Activated CD8-positive, alpha-beta T cell treated with anti-CD3 and anti-CD28 coated beads, Interleukin-2, amount 10 ng/mL, durations not matched to agents 7 days and 5 days (primary cell): ENCODE data around the gene FERMT2. TPM values are rescaled to one million over a fixed set of nuclear protein-coding genes. Genes with fewer than 3 reads are reported as not detected.

ENCODE experiments used
- ATAC-seq: fragments of 150-1000 bp; cut with Tn5 transposase; one replicate; pipeline ENCODE4 v1.10.0; 2021; ENCODE audit warnings: moderate library complexity
- CTCF ChIA-PET: fragments of 350-600 bp; sonication (Branson Sonifier 250); formaldehyde crosslinking; loops from one replicate; lab custom pipeline; 2021; ENCODE audit warnings: antibody characterized with exemption; lab: Charles Lee
- POLR2A ChIA-PET: fragments of 350-600 bp; sonication (Branson Sonifier 250); formaldehyde crosslinking; loops from one replicate; lab custom pipeline; 2021; ENCODE audit warnings: antibody characterized with exemption; lab: Charles Lee
- DNase-seq: peaks from one replicate; pipeline ENCODE4 v3.0.0-alpha.2; 2020
- H3K27ac Mint-ChIP-seq: one replicate; pipeline ENCODE4 v1.8.0; 2021; ENCODE audit warnings: mild to moderate bottlenecking, mixed read lengths
- H3K27me3 Mint-ChIP-seq: one replicate; pipeline ENCODE4 v1.8.0; 2021; ENCODE audit warnings: low read depth, mixed read lengths
- H3K36me3 Mint-ChIP-seq: one replicate; pipeline ENCODE4 v1.8.0; 2021; ENCODE audit warnings: low read depth, mixed read lengths
- H3K4me1 Mint-ChIP-seq: one replicate; pipeline ENCODE4 v1.8.0; 2021; ENCODE audit warnings: low read depth, mixed read lengths
- H3K4me3 Mint-ChIP-seq: one replicate; pipeline ENCODE4 v1.8.0; 2021; ENCODE audit warnings: mild to moderate bottlenecking, mixed read lengths
- H3K9me3 Mint-ChIP-seq: one replicate; pipeline ENCODE4 v1.8.0; 2022; ENCODE audit warnings: mixed read lengths; ENCODE audit not compliant: insufficient read depth
- total RNA-seq, 2 experiments: library from RNA; stranded (reverse); gene quantifications; one replicate each; pipeline ENCODE4 v1.2.3, GENCODE V29; 2021

FERMT2 gene
- total RNA-seq, 2 experiments from 2014 or later = not detected

GRCh38 chr14:52960627-52961026, 9.8 kb upstream of the FERMT2 start:
- ChIA-PET POLR2A (no interaction called here), CTCF (interaction anchor here (0.7 to 2.7 kb wide), 20 partner anchors 8 to 345 kb away, joined by 3 to 35 read pairs (median 5); no protein-coding TSS in a partner anchor)
- no peak overlapping the region for H3K27ac Mint-ChIP-seq
- no peak for DNase-seq
- H3K36me3 Mint-ChIP-seq = no peaks in the 10 kb centered on the region
- H3K9me3 Mint-ChIP-seq = no peaks in the 10 kb centered on the region
- no peak for ATAC-seq
- H3K4me1 Mint-ChIP-seq = peaks cover 6% of the 10 kb centered on the region
- peaks cover 7% of the 10 kb centered on the region for H3K27me3 Mint-ChIP-seq
- no peak overlapping the region for H3K4me3 Mint-ChIP-seq

- Mint-ChIP-seq H3K4me3 (no peak overlapping the region), H3K27ac (no peak overlapping the region), H3K9me3 (no peaks in the 10 kb centered on the region), H3K36me3 (no peaks in the 10 kb centered on the region), H3K4me1 (peaks cover 14% of the 10 kb centered on the region), H3K27me3 (peaks cover 47% of the 10 kb centered on the region)
- ChIA-PET CTCF (interaction anchor here (0.6 kb wide), 1 partner anchor 206 kb away, joined by 3 read pairs; no protein-coding TSS in a partner anchor), POLR2A (no interaction called here)
- no peak for ATAC-seq
- no peak for DNase-seq
Measured at GRCh38 chr14:52954346-52955214, 3.7 kb upstream of the FERMT2 start.

- H3K27me3 Mint-ChIP-seq = peaks cover 63% of the 10 kb centered on the region
- peak overlapping the region; percentile 20 for H3K4me3 Mint-ChIP-seq
- POLR2A ChIA-PET = no interaction called here
- no peak overlapping the region for H3K27ac Mint-ChIP-seq
- H3K4me1 Mint-ChIP-seq = peaks cover 18% of the 10 kb centered on the region
- ATAC-seq = no peak
- H3K9me3 Mint-ChIP-seq = no peaks in the 10 kb centered on the region
- H3K36me3 Mint-ChIP-seq = no peaks in the 10 kb centered on the region
- CTCF ChIA-PET = interaction anchor here (0.8 to 2.2 kb wide), 3 partner anchors 9 to 373 kb away, joined by 3 to 11 read pairs (median 4); no protein-coding TSS in a partner anchor
- DNase-seq = no peak
Measured at GRCh38 chr14:52951681-52952554, 1.1 kb upstream of the FERMT2 start.

GRCh38 chr14:52950410-52950897, 396 bp downstream of the FERMT2 start:
- H3K4me3 Mint-ChIP-seq = peak overlapping the region; percentile 77
- ATAC-seq (peak; percentile 67), DNase-seq (no peak)
- CTCF ChIA-PET = interaction anchor here (1.4 kb wide), 1 partner anchor 12 kb away, joined by 4 read pairs; no protein-coding TSS in a partner anchor
- peaks cover 66% of the 10 kb centered on the region for H3K27me3 Mint-ChIP-seq
- H3K4me1 Mint-ChIP-seq = peaks cover 18% of the 10 kb centered on the region
- POLR2A ChIA-PET = no interaction called here
- H3K36me3 Mint-ChIP-seq = no peaks in the 10 kb centered on the region
- H3K9me3 Mint-ChIP-seq = no peaks in the 10 kb centered on the region
- no peak overlapping the region for H3K27ac Mint-ChIP-seq

GRCh38 chr14:52949711-52950409, 990 bp downstream of the FERMT2 start:
- ATAC-seq = no peak
- CTCF ChIA-PET = interaction anchor here (1.4 kb wide), 1 partner anchor 10 kb away, joined by 8 read pairs; no protein-coding TSS in a partner anchor

GRCh38 chr14:52949249-52949648, 1.6 kb downstream of the FERMT2 start:
- Mint-ChIP-seq H3K27me3 (peaks cover 64% of the 10 kb centered on the region), H3K4me3 (peak overlapping the region; percentile 77), H3K36me3 (no peaks in the 10 kb centered on the region), H3K4me1 (peaks cover 18% of the 10 kb centered on the region), H3K9me3 (no peaks in the 10 kb centered on the region), H3K27ac (no peak overlapping the region)
- no peak for DNase-seq
- POLR2A ChIA-PET = no interaction called here
- CTCF ChIA-PET = interaction anchor here (0.9 to 1.4 kb wide), 2 partner anchors 11 to 78 kb away, joined by 3 to 8 read pairs; no protein-coding TSS in a partner anchor
- no peak for ATAC-seq

More at GRCh38 chr14:52949711-52950409, 990 bp downstream of the FERMT2 start:
- peak overlapping the region; percentile 77 for H3K4me3 Mint-ChIP-seq
- DNase-seq = no peak
- H3K27ac Mint-ChIP-seq = no peak overlapping the region
- peaks cover 65% of the 10 kb centered on the region for H3K27me3 Mint-ChIP-seq
- POLR2A ChIA-PET = no interaction called here
- no peaks in the 10 kb centered on the region for H3K36me3 Mint-ChIP-seq
- H3K9me3 Mint-ChIP-seq = no peaks in the 10 kb centered on the region
- H3K4me1 Mint-ChIP-seq = peaks cover 18% of the 10 kb centered on the region

- CTCF ChIA-PET = interaction anchor here (0.9 to 1.4 kb wide), 2 partner anchors 11 to 78 kb away, joined by 3 to 8 read pairs; no protein-coding TSS in a partner anchor
- POLR2A ChIA-PET = interaction anchor here (0.6 kb wide), 1 partner anchor 29 kb away, joined by 3 read pairs; no protein-coding TSS in a partner anchor
- no peak for ATAC-seq
- no peaks in the 10 kb centered on the region for H3K9me3 Mint-ChIP-seq
- no peak overlapping the region for H3K27ac Mint-ChIP-seq
- no peak overlapping the region for H3K4me3 Mint-ChIP-seq
- H3K4me1 Mint-ChIP-seq = peaks cover 18% of the 10 kb centered on the region
- DNase-seq = no peak
- H3K36me3 Mint-ChIP-seq = no peaks in the 10 kb centered on the region
- H3K27me3 Mint-ChIP-seq = peaks cover 61% of the 10 kb centered on the region
Measured at GRCh38 chr14:52948836-52949235, 2.0 kb downstream of the FERMT2 start.

- H3K9me3 Mint-ChIP-seq = no peaks in the 10 kb centered on the region
- H3K4me3 Mint-ChIP-seq = no peak overlapping the region
- H3K27ac Mint-ChIP-seq = no peak overlapping the region
- H3K4me1 Mint-ChIP-seq = peaks cover 18% of the 10 kb centered on the region
- POLR2A ChIA-PET = interaction anchor here (0.6 kb wide), 1 partner anchor 29 kb away, joined by 3 read pairs; no protein-coding TSS in a partner anchor
- H3K27me3 Mint-ChIP-seq = peaks cover 53% of the 10 kb centered on the region
- CTCF ChIA-PET = interaction anchor here (0.9 kb wide), 1 partner anchor 79 kb away, joined by 3 read pairs; no protein-coding TSS in a partner anchor
- ATAC-seq = no peak
- DNase-seq = no peak
- H3K36me3 Mint-ChIP-seq = no peaks in the 10 kb centered on the region
Measured at GRCh38 chr14:52948039-52948438, 2.8 kb downstream of the FERMT2 start.

GRCh38 chr14:52944254-52944653, 6.6 kb downstream of the FERMT2 start:
- ATAC-seq (no peak), DNase-seq (no peak)
- H3K27ac Mint-ChIP-seq = no peak overlapping the region
- H3K9me3 Mint-ChIP-seq = no peaks in the 10 kb centered on the region
- CTCF ChIA-PET = no interaction called here
- peaks cover 1% of the 10 kb centered on the region for H3K4me1 Mint-ChIP-seq
- H3K36me3 Mint-ChIP-seq = no peaks in the 10 kb centered on the region
- H3K27me3 Mint-ChIP-seq = peaks cover 33% of the 10 kb centered on the region
- POLR2A ChIA-PET = no interaction called here
- no peak overlapping the region for H3K4me3 Mint-ChIP-seq

- no peak for ATAC-seq
- H3K36me3 Mint-ChIP-seq = no peaks in the 10 kb centered on the region
Measured at GRCh38 chr14:52939427-52939826, 11.4 kb downstream of the FERMT2 start.

More at GRCh38 chr14:52939427-52939826, 11.4 kb downstream of the FERMT2 start:
- POLR2A ChIA-PET = no interaction called here
- no peak overlapping the region for H3K4me3 Mint-ChIP-seq
- no peak for DNase-seq
- H3K27ac Mint-ChIP-seq = no peak overlapping the region
- H3K27me3 Mint-ChIP-seq = peaks cover 26% of the 10 kb centered on the region
- H3K4me1 Mint-ChIP-seq = no peaks in the 10 kb centered on the region
- CTCF ChIA-PET = no interaction called here
- H3K9me3 Mint-ChIP-seq = no peaks in the 10 kb centered on the region
